Endothelial cell of umbilical vein (primary cell): Measurements from ENCODE around the gene NCAPG.

Source experiments
- GATA2 ChIP-seq: IDR thresholded peaks from 2 replicates; pipeline ENCODE4 v1.7.0; 2011; ENCODE audit warnings: low read depth, mild to moderate bottlenecking, moderate library complexity, mixed read lengths, low read length; ENCODE audit not compliant: insufficient read length, insufficient read depth
- MYC ChIP-seq: IDR thresholded peaks from one replicate; pipeline ENCODE4 v1.6.1; 2011; ENCODE audit warnings: mild to moderate bottlenecking, low read depth, low read length
- POLR2AphosphoS5 ChIP-seq: IDR thresholded peaks from 2 replicates; pipeline ENCODE4 v1.6.1; 2012; ENCODE audit warnings: low read depth, mild to moderate bottlenecking, control low read depth, low read length, moderate library complexity; ENCODE audit not compliant: insufficient read depth
- TF ChIP-seq, protein P1 (sequence below), 2 donors: IDR thresholded peaks; 1 replicate in 1 of 2; 2 replicates in 1 of 2; pipeline ENCODE4 v1.5.1; 2011; ENCODE audit warnings: low read length in 2 of 2, mild to moderate bottlenecking in 2 of 2, moderate library complexity in 2 of 2, control low read depth in 1 of 2, inconsistent platforms in 1 of 2, low read depth in 1 of 2; ENCODE audit not compliant: insufficient read depth in 1 of 2; ENCODE audit errors: extremely low read depth in 1 of 2

DNA sequence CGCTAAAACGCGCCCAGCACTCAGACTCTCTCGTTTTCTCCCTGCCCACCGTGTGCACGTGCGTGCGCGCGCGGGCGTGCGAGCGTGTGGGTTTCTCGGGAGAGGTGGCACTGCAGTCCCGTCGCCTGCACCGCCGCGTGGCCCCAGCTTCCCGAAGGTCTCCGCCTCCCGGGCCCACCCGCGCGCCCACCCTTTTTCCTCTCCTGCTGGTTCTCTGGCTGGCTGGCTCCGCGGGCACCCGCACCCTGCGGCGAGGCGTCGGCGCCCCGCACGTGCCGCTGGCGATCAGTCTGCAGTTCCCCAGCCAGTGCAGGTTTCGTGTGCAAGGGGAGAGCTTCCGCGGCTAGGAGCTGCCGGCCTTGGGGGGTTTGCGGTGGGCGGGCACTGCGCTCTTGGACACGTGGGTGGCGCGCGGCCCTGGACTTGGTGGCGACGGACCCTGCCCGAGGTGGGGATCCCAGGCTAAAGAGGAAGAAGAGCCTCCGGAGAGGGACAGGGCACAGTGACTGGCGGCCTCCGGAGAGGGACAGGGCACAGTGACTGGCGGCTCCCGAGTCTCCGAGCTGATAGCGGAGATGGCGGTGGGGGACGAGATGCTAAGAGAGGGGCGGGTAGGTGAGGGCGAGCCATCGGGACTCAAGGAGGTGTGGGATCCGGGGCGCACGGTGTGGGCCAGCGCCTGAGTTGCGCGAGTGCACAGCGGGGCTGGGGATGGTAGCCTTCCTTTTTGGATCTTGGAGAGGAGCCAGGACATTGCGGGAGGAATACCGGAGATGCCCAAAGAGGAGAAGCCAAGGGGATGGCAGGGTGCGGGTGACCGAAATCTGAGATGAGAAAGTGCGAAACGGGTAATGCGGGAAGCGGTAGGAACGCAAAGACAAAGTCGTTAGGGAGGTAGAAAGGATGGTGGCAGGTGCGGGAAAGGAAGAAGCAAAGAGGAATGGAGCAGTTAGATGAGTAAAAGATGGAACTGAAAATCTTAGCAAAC, 29.2 kb upstream of the NCAPG start, which contains the start of gene FAM184B:
- TF ChIP-seq, protein P1, sequence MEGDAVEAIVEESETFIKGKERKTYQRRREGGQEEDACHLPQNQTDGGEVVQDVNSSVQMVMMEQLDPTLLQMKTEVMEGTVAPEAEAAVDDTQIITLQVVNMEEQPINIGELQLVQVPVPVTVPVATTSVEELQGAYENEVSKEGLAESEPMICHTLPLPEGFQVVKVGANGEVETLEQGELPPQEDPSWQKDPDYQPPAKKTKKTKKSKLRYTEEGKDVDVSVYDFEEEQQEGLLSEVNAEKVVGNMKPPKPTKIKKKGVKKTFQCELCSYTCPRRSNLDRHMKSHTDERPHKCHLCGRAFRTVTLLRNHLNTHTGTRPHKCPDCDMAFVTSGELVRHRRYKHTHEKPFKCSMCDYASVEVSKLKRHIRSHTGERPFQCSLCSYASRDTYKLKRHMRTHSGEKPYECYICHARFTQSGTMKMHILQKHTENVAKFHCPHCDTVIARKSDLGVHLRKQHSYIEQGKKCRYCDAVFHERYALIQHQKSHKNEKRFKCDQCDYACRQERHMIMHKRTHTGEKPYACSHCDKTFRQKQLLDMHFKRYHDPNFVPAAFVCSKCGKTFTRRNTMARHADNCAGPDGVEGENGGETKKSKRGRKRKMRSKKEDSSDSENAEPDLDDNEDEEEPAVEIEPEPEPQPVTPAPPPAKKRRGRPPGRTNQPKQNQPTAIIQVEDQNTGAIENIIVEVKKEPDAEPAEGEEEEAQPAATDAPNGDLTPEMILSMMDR (IDR thresholded peaks at IDR 0.05; ENCODE audit: extremely low read depth in 1 of 2, insufficient read depth in 1 of 2, low read depth in 1 of 2, low read length in 2 of 2), result no peak
- no peak for TF ChIP-seq GATA2
- no peak for TF ChIP-seq MYC
- no peak for TF ChIP-seq POLR2AphosphoS5
